Measurements from ENCODE around the gene RNF187.

The RNF187 gene

GRCh38 chr1:228452194-228453021, 34.8 kb upstream of the RNF187 start:
- Histone ChIP-seq H3K27ac (no peak overlapping the region), H3K36me3 (no peaks in the 10 kb centered on the region), H3K4me3 (ENCODE audit: low read depth in 1 of 2, low read length in 1 of 2) (no peak overlapping the region), H3K9me3 (no peaks in the 10 kb centered on the region), H3K4me1 (ENCODE audit: control insufficient read depth in 1 of 2, insufficient read depth in 1 of 2, low read depth in 1 of 2, low read length in 1 of 2) (peaks cover 3 to 6% of the 10 kb centered on the region in 2 experiments), H3K27me3 (peaks cover 65% of the 10 kb centered on the region)
- TF ChIP-seq CTCF (IDR thresholded peaks at IDR 0.05), result no peak

- no peak for TF ChIP-seq CTCF (IDR thresholded peaks at IDR 0.05)
- Histone ChIP-seq H3K9me3 (no peaks in the 10 kb centered on the region), H3K27ac (no peak overlapping the region), H3K4me3 (ENCODE audit: low read depth in 1 of 2, low read length in 1 of 2) (no peak overlapping the region), H3K4me1 (ENCODE audit: control insufficient read depth in 1 of 2, insufficient read depth in 1 of 2, low read depth in 1 of 2, low read length in 1 of 2) (peaks cover 10 to 13% of the 10 kb centered on the region in 2 experiments), H3K36me3 (no peaks in the 10 kb centered on the region), H3K27me3 (peaks cover 65% of the 10 kb centered on the region)
These were observed 34.1 kb upstream of the RNF187 start for GRCh38 chr1:228453022-228453560.

- Histone ChIP-seq H3K4me3 (ENCODE audit: low read depth in 1 of 2, low read length in 1 of 2) (no peak overlapping the region), H3K27ac (no peak overlapping the region), H3K27me3 (peaks cover 65% of the 10 kb centered on the region), H3K9me3 (no peaks in the 10 kb centered on the region), H3K4me1 (ENCODE audit: control insufficient read depth in 1 of 2, insufficient read depth in 1 of 2, low read depth in 1 of 2, low read length in 1 of 2) (peaks cover 14 to 18% of the 10 kb centered on the region in 2 experiments), H3K36me3 (no peaks in the 10 kb centered on the region)
- TF ChIP-seq CTCF (IDR thresholded peaks at IDR 0.05), result no peak
These were observed 33.6 kb upstream of the RNF187 start for GRCh38 chr1:228453614-228454013.

GRCh38 chr1:228454238-228454637, 32.9 kb upstream of the RNF187 start:
- H3K4me3 ChIP-seq (ENCODE audit: low read depth in 1 of 2, low read length in 1 of 2), result no peak overlapping the region
- TF ChIP-seq CTCF (IDR thresholded peaks at IDR 0.05), result no peak
- no peak overlapping the region for H3K27ac ChIP-seq

GRCh38 chr1:228455715-228456114, 31.5 kb upstream of the RNF187 start:
- no peaks in the 10 kb centered on the region for H3K36me3 ChIP-seq
- H3K9me3 ChIP-seq, result no peaks in the 10 kb centered on the region
- H3K27ac ChIP-seq, result no peak overlapping the region
- no peak overlapping the region for H3K4me3 ChIP-seq (ENCODE audit: low read depth in 1 of 2, low read length in 1 of 2)
- no peak for TF ChIP-seq CTCF (IDR thresholded peaks at IDR 0.05)
- peaks cover 74% of the 10 kb centered on the region for H3K27me3 ChIP-seq
- H3K4me1 ChIP-seq (ENCODE audit: control insufficient read depth in 1 of 2, insufficient read depth in 1 of 2, low read depth in 1 of 2, low read length in 1 of 2), result peaks cover 22 to 27% of the 10 kb centered on the region in 2 experiments

More at GRCh38 chr1:228454238-228454637, 32.9 kb upstream of the RNF187 start:
- Histone ChIP-seq H3K27me3 (peaks cover 65% of the 10 kb centered on the region), H3K9me3 (no peaks in the 10 kb centered on the region), H3K36me3 (no peaks in the 10 kb centered on the region), H3K4me1 (ENCODE audit: control insufficient read depth in 1 of 2, insufficient read depth in 1 of 2, low read depth in 1 of 2, low read length in 1 of 2) (peaks cover 19 to 24% of the 10 kb centered on the region in 2 experiments)

Measured in neutrophil (primary cell).